HepG2 (cell line): ENCODE measurements around the gene EPG5. TPM values are rescaled to one million over a fixed set of nuclear protein-coding genes. Genes with fewer than 3 reads are reported as not detected.
A peak's percentile ranks its signal among the peaks of the same experiment; 100 is the strongest.

ENCODE experiments used
- ATAC-seq: fragments of 200-7000 bp; cut with Tn5 transposase; 3 replicates; pipeline ENCODE4 v1.9.1; 2020; ENCODE audit warnings: mild to moderate bottlenecking, moderate library complexity
- BruUV-seq: library from RNA; stranded (reverse); fragments of 400-500 nt; replicated peaks from 2 replicates; lab custom pipeline; 2021; lab: Mats Ljungman, UMichigan
- CTCF ChIA-PET: fragments of 300-600 bp; formaldehyde crosslinking; extraction: SDS; loops from one replicate; lab custom pipeline; 2021; ENCODE audit warnings: low total read pairs, inconsistent platforms, low intra/inter-chr PET ratio; lab: Yijun Ruan, JAX
- POLR2A ChIA-PET: fragments of 350-600 bp; sonication (Branson Sonifier 250); formaldehyde crosslinking; loops from one replicate; lab custom pipeline; 2020; ENCODE audit warnings: antibody characterized with exemption, inconsistent platforms; lab: Yijun Ruan, JAX
- DNase-seq: peaks from one replicate; pipeline ENCODE4 v3.0.0-alpha.2; 2015; ENCODE audit warnings: low spot score
- FAIRE-seq: peaks from 3 replicates; lab custom pipeline; 2011; peaks lifted over from hg19 to GRCh38; lab: Jason Lieb, UNC
- H2AFZ ChIP-seq: one replicate; pipeline ENCODE4 v1.6.1; 2011; ENCODE audit warnings: low read length, inconsistent platforms
- H3K27ac ChIP-seq: fragments of 300-600 bp; 3 replicates; pipeline ENCODE4 v1.8.0; 2011; ENCODE audit warnings: mixed run types, mild to moderate bottlenecking, mixed read lengths, low read length, inconsistent platforms; ENCODE audit not compliant: insufficient read depth; ENCODE audit errors: extremely low read length
- H3K27me3 ChIP-seq, 2 experiments: fragments of 200-600 bp in 1 of 2; 2 replicates in 1 of 2; 3 replicates in 1 of 2; pipeline versions ENCODE4 v1.6.0 to v1.8.0; 2011; ENCODE audit warnings: low read length in 2 of 2, mild to moderate bottlenecking in 2 of 2, moderate library complexity in 2 of 2, inconsistent platforms in 1 of 2; ENCODE audit not compliant: insufficient read depth in 2 of 2, control insufficient read depth in 1 of 2
- H3K36me3 ChIP-seq, 2 experiments: fragments of 200-600 bp in 1 of 2; replicated peaks in 1 of 2; 2 replicates in 1 of 2; 3 replicates in 1 of 2; pipeline versions ENCODE4 v1.5.1 to v1.8.0; 2011; ENCODE audit warnings: low read length in 2 of 2, inconsistent platforms in 1 of 2; ENCODE audit not compliant: insufficient read depth in 2 of 2, control insufficient read depth in 1 of 2
- H3K4me1 ChIP-seq: 2 replicates; pipeline ENCODE4 v1.5.1; 2012; ENCODE audit warnings: low read length, inconsistent platforms; ENCODE audit not compliant: insufficient read depth
- H3K4me2 ChIP-seq: 2 replicates; pipeline ENCODE4 v1.6.0; 2011; ENCODE audit warnings: low read depth, low read length, inconsistent platforms
- H3K4me3 ChIP-seq, 3 experiments: fragments of 200-600 bp in 1 of 3; sonication (generic), shearing (Covaris generic) in 1 of 3; replicated peaks in 1 of 3; 2 replicates each; pipeline ENCODE4 v1.5.1; 2011 to 2016; ENCODE audit warnings: low read length in 3 of 3, inconsistent platforms in 2 of 3, low read depth in 2 of 3, mild to moderate bottlenecking in 2 of 3, control low read depth in 1 of 3, mixed read lengths in 1 of 3; ENCODE audit not compliant: insufficient read depth in 1 of 3
- H3K79me2 ChIP-seq: one replicate; pipeline ENCODE4 v1.6.1; 2011; ENCODE audit warnings: low read length, inconsistent platforms; ENCODE audit not compliant: insufficient read depth
- H3K9ac ChIP-seq: 2 replicates; pipeline ENCODE4 v1.6.0; 2011; ENCODE audit warnings: mild to moderate bottlenecking, low read depth, low read length, inconsistent platforms; ENCODE audit not compliant: insufficient read depth
- H3K9me3 ChIP-seq: 2 replicates; pipeline ENCODE4 v1.5.1; 2012; ENCODE audit warnings: mild to moderate bottlenecking, low read length
- H4K20me1 ChIP-seq: 2 replicates; pipeline ENCODE4 v1.6.0; 2011; ENCODE audit warnings: inconsistent platforms, mild to moderate bottlenecking, low read length, moderate library complexity; ENCODE audit not compliant: insufficient read depth
- SMC3 ChIP-seq: IDR thresholded peaks from 2 replicates; pipeline ENCODE4 v1.6.1; 2011; ENCODE audit warnings: low read length, improper control_type of control experiment
- STAG1 ChIP-seq: sonication (generic); formaldehyde crosslinking; IDR thresholded peaks from 2 replicates; pipeline ENCODE4 v1.4.0; 2020; ENCODE audit warnings: missing genetic modification reagents
- WGBS: methylation state at CpG from one replicate; pipeline ENCODE4 v1.1.6; 2017; ENCODE audit warnings: low lambda C conversion rate; 5-methylcytosine and 5-hydroxymethylcytosine counted together
- in situ Hi-C: cut with HindIII; loops from 2 replicates; pipeline ENCODE4 v1.10.0; 2017; ENCODE audit warnings: low pct_unique_long_range_greater_than_20kb; ENCODE audit not compliant: extremely low pct_ligation_motif_present
- intact Hi-C: fragments of 100-400 bp; cut with micrococcal nuclease; formaldehyde crosslinking; loops from one replicate; pipeline ENCODE4 v1.10.0; 2022; ENCODE audit not compliant: unreplicated experiment
- polyA plus RNA-seq, 8 experiments: library from polyadenylated mRNA; depleted of rRNA in 3 of 8; stranded (reverse) in 7 of 8; unstranded in 1 of 8; fragments of >200 nt; fragmentation: Illumina TruSeq in 4 of 8; extraction: Trizol in 4 of 8; gene quantifications; 2 replicates each; pipeline versions ENCODE4 v1.2.1 to v1.2.3, GENCODE V29; 2011 to 2016; ENCODE audit warnings: low read depth in 4 of 8, missing spikeins in 1 of 8, mixed read lengths in 1 of 8; ENCODE audit not compliant: insufficient read depth in 1 of 8
- total RNA-seq, 5 experiments: library from RNA; depleted of rRNA; stranded (reverse); fragments of >200 nt; fragmentation: Illumina TruSeq; extraction: Trizol; gene quantifications; 2 replicates each; pipeline ENCODE4 v1.2.3, GENCODE V29; 2016; ENCODE audit warnings: low read depth in 1 of 5
- TF ChIP-seq, protein P1 (sequence below): IDR thresholded peaks from 2 replicates; pipeline ENCODE4 v1.6.1; 2016; ENCODE audit warnings: missing biosample characterization, missing genetic modification reagents, low read depth
- TF ChIP-seq, protein P2 (sequence below): sonication (generic); formaldehyde crosslinking; IDR thresholded peaks from 2 replicates; pipeline ENCODE4 v1.8.0; 2023; ENCODE audit warnings: mild to moderate bottlenecking, missing genetic modification reagents
- TF ChIP-seq, protein P3 (sequence below): sonication (generic); formaldehyde crosslinking; IDR thresholded peaks from 2 replicates; pipeline ENCODE4 v1.5.0; 2020; ENCODE audit warnings: mild to moderate bottlenecking, missing genetic modification reagents, moderate library complexity

The EPG5 gene
- total and polyA plus RNA-seq, 2 of the 13 experiments (the other 11 are each of a cell fraction or from before 2014, with no cell fraction given) = 6.7 to 9.3 TPM

DNA sequence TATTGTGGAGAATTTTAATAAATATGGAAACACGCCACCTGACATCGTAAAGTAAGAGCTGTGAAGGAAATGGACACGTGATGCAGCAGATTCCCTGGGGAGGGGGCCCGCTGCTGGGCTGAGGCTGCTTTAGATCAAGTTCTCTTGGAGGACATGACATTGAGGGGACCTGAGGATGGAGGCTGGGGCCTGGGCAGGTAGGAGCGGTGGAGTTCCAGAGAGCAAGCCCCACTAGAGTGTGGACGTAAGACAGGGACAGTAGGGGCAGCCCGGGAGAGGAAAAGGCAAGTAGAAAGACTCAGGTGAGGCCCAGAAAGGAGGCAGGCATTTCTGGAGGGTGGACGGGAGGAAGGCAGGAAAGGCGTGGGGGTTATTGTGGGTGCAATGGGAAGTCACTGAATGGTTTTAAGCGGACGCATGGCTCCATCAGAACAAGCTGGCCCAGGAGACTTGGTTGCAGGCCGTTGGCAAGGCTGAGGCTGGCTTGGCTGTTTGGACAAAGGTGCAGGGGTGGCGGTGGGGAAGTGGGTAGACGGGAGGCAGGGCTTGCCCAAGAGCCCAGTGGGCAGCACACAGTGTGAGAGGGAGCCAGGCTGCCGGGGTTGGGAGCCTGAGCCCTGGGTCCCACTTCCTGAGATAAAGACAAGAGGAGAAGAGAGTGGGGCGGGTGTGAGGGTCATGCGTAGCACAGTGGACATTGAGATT, 125.9 kb downstream of the EPG5 start:
- POLR2A ChIA-PET = no interaction called here
- CTCF ChIA-PET = no interaction called here

DNA sequence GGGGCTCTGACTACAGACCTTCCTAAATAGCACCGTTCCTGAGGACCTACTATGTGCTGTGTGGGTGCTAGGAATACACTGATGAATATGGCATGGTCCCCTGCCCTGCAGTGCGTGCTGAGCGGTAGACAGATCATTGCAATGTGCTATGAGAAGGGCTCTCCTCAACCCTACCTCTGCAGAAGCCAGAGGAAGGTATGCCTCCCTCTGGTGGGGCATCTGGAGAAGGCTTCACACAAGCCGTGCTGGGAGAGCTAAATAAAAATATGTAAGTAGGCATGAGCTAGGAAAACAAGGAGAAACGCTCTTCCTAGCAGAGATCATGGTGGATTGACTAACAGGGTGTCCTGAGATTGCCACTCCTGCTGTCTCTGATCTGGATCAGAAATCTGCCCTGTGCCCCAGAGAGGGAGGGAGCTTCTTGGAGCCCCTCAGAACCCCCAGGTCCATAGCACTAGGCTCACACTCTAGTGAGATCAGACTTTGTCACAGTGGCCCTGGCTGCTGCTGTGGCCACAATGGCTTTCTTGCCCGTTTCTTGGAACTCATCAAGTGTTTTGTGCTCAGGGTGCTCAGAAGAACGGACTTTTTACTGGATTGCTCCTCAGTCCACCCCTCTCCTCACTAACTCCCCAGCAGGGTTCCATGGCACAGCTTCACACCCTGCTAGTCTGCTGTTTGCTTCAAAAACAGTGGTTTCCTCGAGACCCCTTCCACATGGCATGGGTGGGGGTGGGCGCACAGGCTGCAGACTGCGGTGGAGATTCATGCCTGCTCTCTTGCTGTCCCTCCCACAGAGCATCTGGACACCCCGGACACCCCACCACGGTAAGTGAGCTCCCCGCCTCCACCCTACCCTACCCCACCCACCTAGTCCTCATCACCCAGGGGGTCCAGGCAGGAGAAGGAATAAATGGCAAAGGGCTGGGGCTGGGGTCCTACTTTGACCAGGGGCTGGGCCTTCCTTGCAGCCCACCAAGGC, 127.4 kb downstream of the EPG5 start:
- FAIRE-seq = no peak

More for the DNA sequence above, 125.9 kb downstream of the EPG5 start:
- Histone ChIP-seq H3K4me3 (no peak overlapping the region), H4K20me1 (no peaks in the 10 kb centered on the region), H3K79me2 (no peaks in the 10 kb centered on the region), H3K27ac (no peak overlapping the region)
- in situ Hi-C loops = no loop called here
- no peak for FAIRE-seq
- WGBS = 55% methylated on average over 17 of the region's 17 CpGs
- DNase-seq = no peak
- BruUV-seq = no TSS peak
- TF ChIP-seq, protein P1, sequence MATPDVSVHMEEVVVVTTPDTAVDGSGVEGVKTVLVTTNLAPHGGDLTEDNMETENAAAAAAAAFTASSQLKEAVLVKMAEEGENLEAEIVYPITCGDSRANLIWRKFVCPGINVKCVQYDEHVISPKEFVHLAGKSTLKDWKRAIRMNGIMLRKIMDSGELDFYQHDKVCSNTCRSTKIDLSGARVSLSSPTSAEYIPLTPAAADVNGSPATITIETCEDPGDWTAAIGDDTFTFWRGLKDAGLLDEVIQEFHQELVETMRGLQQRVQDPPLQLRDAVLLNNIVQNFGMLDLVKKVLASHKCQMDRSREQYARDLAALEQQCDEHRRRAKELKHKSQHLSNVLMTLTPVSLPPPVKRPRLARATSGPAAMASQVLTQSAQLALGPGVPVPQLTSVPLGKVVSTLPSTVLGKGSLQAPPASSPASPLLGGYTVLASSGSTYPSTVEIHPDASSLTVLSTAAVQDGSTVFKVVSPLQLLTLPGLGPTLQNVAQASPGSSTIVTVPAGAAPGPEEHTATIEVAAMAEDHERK = no peak
- TF ChIP-seq, all 625 proteins: peak for 0
- H3K4me2 ChIP-seq = no peak overlapping the region
- ATAC-seq = no peak
- H2AFZ ChIP-seq = no peak overlapping the region
- no peaks in the 10 kb centered on the region for H3K36me3 ChIP-seq
- intact Hi-C loops = no loop called here
- H3K9ac ChIP-seq = no peak overlapping the region
- peaks cover 0 to 3% of the 10 kb centered on the region in 2 experiments; a peak in 1 of 5 replicates for H3K27me3 ChIP-seq
- no peaks in the 10 kb centered on the region for H3K9me3 ChIP-seq
- H3K4me1 ChIP-seq = peaks cover 21% of the 10 kb centered on the region

More for the DNA sequence above, 127.4 kb downstream of the EPG5 start:
- in situ Hi-C loops (loop anchor here (5.0 to 10.0 kb wide), 2 partner anchors 72 to 175 kb away; no protein-coding TSS in a partner anchor), intact Hi-C loops (loop anchor here (5.0 kb wide), 1 partner anchor 117 kb away; the partner anchor contains the start of gene SLC14A1)
- H2AFZ ChIP-seq = no peak overlapping the region
- TF ChIP-seq SMC3 = peak; percentile 35; the same call in 1 of the 2 replicates
- peak; percentile 26 for TF ChIP-seq STAG1
- TF ChIP-seq, protein P2, sequence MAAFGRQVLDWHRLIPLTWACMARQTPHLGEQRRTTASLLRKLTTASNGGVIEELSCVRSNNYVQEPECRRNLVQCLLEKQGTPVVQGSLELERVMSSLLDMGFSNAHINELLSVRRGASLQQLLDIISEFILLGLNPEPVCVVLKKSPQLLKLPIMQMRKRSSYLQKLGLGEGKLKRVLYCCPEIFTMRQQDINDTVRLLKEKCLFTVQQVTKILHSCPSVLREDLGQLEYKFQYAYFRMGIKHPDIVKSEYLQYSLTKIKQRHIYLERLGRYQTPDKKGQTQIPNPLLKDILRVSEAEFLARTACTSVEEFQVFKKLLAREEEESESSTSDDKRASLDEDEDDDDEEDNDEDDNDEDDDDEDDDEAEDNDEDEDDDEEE (CRISPR knock-in tag) = no peak
- TF ChIP-seq, protein P3, sequence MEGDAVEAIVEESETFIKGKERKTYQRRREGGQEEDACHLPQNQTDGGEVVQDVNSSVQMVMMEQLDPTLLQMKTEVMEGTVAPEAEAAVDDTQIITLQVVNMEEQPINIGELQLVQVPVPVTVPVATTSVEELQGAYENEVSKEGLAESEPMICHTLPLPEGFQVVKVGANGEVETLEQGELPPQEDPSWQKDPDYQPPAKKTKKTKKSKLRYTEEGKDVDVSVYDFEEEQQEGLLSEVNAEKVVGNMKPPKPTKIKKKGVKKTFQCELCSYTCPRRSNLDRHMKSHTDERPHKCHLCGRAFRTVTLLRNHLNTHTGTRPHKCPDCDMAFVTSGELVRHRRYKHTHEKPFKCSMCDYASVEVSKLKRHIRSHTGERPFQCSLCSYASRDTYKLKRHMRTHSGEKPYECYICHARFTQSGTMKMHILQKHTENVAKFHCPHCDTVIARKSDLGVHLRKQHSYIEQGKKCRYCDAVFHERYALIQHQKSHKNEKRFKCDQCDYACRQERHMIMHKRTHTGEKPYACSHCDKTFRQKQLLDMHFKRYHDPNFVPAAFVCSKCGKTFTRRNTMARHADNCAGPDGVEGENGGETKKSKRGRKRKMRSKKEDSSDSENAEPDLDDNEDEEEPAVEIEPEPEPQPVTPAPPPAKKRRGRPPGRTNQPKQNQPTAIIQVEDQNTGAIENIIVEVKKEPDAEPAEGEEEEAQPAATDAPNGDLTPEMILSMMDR (CRISPR knock-in tag) = peak; percentile 45
- no peaks in the 10 kb centered on the region for H3K36me3 ChIP-seq
- H4K20me1 ChIP-seq = no peaks in the 10 kb centered on the region
- ATAC-seq (peak; percentile 82), DNase-seq (peak; percentile 23)
- H3K4me3 ChIP-seq = no peak overlapping the region
- ChIA-PET POLR2A (no interaction called here), CTCF (no interaction called here)
- no peaks in the 10 kb centered on the region for H3K9me3 ChIP-seq
- H3K4me1 ChIP-seq = peaks cover 22% of the 10 kb centered on the region
- 11% methylated on average over 8 of the region's 13 CpGs for WGBS
- no peaks in the 10 kb centered on the region for H3K79me2 ChIP-seq
- peaks cover 1 to 3% of the 10 kb centered on the region in 2 experiments; a peak in 2 of 5 replicates for H3K27me3 ChIP-seq
- no TSS peak for BruUV-seq
- no peak overlapping the region for H3K9ac ChIP-seq
- no peak overlapping the region for H3K27ac ChIP-seq
- no peak overlapping the region for H3K4me2 ChIP-seq
